ENCODE data around the gene SLIT1.

The SLIT1 gene

GRCh38 chr10:96996275-96996965 lies 189.3 kb downstream of the SLIT1 start:
- no peak for FAIRE-seq

- FAIRE-seq, result no peak
These were observed 189.9 kb downstream of the SLIT1 start for GRCh38 chr10:96995851-96996250.

GRCh38 chr10:96992721-96993120 lies 193.0 kb downstream of the SLIT1 start:
- FAIRE-seq, result no peak

GRCh38 chr10:96991313-96991841 lies 194.4 kb downstream of the SLIT1 start:
- no peak for FAIRE-seq

GRCh38 chr10:96988426-96988825 lies 197.3 kb downstream of the SLIT1 start:
- no peak for FAIRE-seq

- no peak for FAIRE-seq
These were observed 197.9 kb downstream of the SLIT1 start for GRCh38 chr10:96987842-96988175.

GRCh38 chr10:96987141-96987841 lies 198.5 kb downstream of the SLIT1 start:
- FAIRE-seq, result no peak

- no peak for FAIRE-seq
These were observed 199.4 kb downstream of the SLIT1 start for GRCh38 chr10:96986200-96986856.

GRCh38 chr10:96984541-96985131 lies 201.1 kb downstream of the SLIT1 start:
- FAIRE-seq, result no peak

- no peak for FAIRE-seq
These were observed 203.4 kb downstream of the SLIT1 start for GRCh38 chr10:96982149-96982930.

- no peak for FAIRE-seq
These were observed 207.1 kb downstream of the SLIT1 start for GRCh38 chr10:96978621-96979154.

- FAIRE-seq, result no peak
These were observed 210.6 kb downstream of the SLIT1 start for GRCh38 chr10:96975136-96975535.

GRCh38 chr10:96973809-96974747 lies 211.7 kb downstream of the SLIT1 start:
- no peak for FAIRE-seq

GRCh38 chr10:96972264-96972663 lies 213.5 kb downstream of the SLIT1 start:
- FAIRE-seq, result no peak

- FAIRE-seq, result no peak
These were observed 214.4 kb downstream of the SLIT1 start for GRCh38 chr10:96971324-96971723.

- no peak for FAIRE-seq
These were observed 216.9 kb downstream of the SLIT1 start for GRCh38 chr10:96968682-96969423.

- FAIRE-seq, result no peak
These were observed 217.9 kb downstream of the SLIT1 start for GRCh38 chr10:96967847-96968246.

- no peak for FAIRE-seq
These were observed 221.6 kb downstream of the SLIT1 start for GRCh38 chr10:96964131-96964530.

GRCh38 chr10:96960872-96961271 lies 224.9 kb downstream of the SLIT1 start:
- no peak for FAIRE-seq

- no peak for FAIRE-seq
These were observed 226.0 kb downstream of the SLIT1 start for GRCh38 chr10:96959733-96960132.

Measured in colon (tissue), 2 donors.